HG02884 (cell line): ENCODE data around the gene CHRNG.
"Not testable (repeated sequence)": the region's sequence is repeated elsewhere in the genome, so short reads cannot be mapped to it uniquely, and the experiment has no call there.

Experiments used
- ATAC-seq: cut with Tn5 transposase; IDR thresholded peaks from one replicate; pipeline ENCODE4 v1.9.1; 2021; ENCODE audit warnings: mild to moderate bottlenecking, moderate library complexity; ENCODE audit not compliant: unreplicated experiment

CHRNG gene

DNA sequence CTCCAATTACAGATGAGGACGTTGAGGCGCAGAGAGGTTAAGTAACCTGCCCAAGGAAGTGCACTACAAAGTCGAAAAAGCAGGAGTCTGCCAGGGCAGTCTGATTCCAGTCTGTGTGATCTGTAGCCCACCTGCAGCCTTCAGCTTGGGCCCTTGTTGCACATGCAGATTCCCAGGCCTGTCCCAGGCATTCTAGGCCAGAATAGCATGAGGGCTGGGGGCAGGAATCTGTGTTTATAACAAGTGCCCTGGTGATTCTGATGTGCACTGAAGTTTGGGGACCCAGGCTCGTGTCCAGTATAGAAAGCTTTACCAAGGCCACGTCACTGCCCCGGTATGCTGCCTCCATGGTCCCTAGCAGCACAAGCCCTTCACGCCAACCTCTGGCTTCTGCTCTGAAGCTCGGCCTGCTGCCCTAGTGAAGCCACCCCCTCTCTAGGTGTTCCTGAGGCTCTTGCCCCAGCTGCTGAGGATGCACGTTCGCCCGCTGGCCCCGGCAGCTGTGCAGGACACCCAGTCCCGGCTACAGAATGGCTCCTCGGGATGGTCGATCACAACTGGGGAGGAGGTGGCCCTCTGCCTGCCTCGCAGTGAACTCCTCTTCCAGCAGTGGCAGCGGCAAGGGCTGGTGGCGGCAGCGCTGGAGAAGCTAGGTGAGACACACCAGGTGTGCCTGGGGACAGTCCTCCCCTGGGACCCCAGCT lies 4.6 kb downstream of the CHRNG start:
- no peak for ATAC-seq

DNA sequence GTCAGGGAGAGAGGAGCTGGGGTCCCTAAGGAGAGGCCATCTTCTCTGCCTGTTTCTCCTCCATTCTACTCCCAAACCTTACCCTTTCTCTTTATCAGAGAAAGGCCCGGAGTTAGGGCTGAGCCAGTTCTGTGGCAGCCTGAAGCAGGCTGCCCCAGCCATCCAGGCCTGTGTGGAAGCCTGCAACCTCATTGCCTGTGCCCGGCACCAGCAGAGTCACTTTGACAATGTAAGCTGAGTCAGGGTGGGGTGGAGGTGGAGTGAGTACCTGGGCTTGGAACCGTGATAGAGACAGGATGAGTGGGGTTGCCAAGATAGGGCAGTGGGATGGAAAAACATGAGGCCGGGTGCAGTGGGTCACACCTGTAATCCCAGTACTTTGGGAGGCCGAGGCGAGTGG lies 5.2 kb downstream of the CHRNG start:
- no peak for ATAC-seq

DNA sequence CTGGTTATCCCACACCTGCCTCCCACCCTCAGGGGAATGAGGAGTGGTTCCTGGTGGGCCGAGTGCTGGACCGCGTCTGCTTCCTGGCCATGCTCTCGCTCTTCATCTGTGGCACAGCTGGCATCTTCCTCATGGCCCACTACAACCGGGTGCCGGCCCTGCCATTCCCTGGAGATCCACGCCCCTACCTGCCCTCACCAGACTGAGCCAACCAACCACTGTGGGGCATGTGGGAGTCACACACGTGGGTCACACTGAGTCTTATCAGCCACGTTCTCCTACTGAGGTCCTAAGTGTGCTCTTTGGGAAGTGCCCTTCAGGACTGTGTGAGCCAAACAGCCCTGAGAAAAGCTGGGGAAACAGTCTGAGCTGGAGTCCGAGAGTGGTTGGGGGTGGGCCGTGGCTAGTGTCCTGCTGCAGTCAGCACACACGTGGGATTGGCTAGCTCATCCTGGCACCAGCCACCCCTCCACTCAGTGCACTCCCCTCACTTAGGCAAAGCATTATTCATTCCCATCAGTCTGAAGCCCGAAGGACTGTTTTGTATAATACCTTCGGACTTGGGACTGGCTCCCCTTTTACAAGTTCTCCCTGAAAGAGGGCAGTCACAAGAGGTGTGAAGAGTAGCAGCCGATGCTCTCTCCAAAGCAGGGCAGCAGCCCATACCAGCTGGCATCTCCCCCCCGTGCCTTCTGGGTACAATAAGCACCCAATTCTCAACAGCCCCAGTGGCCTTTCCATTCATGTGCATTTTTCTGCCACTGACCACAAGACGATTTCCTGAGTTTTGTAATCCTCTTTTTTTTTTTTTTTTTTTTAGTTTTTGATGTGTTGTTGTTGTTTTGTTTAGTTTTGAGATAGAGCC lies 6.3 kb downstream of the CHRNG start:
- ATAC-seq = no peak

DNA sequence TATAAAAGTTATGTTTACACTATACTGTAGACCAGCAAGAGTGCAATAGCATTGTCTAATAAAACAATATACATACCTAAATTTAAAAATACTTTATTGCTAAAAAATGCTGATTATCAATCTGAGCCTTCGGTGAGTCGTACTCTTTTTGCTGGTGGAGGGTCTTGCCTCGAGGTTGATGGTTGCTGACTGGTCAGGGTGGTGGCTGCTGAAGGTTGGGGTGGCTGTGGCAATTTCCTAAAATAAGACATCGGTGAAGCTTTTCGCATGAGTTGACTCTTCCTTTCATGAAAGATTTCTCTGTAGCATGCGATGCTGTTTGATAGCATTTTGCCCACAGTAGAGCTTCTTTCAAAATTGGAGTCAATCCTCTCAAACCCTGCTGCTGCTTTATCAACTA lies 8.5 kb downstream of the CHRNG start:
- ATAC-seq = no peak

DNA sequence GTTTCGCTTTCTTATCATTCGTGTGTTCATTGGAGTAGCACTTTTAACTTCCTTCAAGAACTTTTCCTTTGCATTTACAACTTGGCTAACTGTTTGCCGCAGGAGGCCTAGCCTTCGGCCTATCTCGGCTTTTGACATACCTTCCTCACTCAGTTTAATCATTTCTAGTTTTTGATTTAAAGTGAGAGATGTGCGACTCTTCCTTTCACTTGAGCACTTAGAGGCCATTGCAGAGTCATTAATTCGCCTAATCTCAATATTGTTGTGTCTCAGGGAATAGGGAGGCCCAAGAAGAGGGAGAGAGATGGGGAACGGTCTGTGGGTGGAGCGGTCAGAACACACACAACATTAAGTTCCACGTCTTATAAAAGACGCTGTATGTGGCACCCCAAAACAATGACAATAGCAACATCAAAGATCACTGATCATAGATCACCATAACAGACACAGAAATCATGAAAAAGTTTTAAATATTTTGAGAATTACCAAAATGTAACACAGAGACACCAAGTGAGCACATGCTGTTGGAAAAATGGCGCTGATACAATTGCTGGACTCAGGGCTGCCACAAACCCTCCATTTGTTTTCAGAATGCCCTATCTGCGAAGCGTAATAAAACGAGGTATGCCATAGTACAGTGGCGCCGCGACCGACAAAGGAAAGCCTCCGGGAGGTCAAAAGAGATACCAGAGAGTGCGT lies 10.3 kb downstream of the CHRNG start:
- ATAC-seq = no peak

DNA sequence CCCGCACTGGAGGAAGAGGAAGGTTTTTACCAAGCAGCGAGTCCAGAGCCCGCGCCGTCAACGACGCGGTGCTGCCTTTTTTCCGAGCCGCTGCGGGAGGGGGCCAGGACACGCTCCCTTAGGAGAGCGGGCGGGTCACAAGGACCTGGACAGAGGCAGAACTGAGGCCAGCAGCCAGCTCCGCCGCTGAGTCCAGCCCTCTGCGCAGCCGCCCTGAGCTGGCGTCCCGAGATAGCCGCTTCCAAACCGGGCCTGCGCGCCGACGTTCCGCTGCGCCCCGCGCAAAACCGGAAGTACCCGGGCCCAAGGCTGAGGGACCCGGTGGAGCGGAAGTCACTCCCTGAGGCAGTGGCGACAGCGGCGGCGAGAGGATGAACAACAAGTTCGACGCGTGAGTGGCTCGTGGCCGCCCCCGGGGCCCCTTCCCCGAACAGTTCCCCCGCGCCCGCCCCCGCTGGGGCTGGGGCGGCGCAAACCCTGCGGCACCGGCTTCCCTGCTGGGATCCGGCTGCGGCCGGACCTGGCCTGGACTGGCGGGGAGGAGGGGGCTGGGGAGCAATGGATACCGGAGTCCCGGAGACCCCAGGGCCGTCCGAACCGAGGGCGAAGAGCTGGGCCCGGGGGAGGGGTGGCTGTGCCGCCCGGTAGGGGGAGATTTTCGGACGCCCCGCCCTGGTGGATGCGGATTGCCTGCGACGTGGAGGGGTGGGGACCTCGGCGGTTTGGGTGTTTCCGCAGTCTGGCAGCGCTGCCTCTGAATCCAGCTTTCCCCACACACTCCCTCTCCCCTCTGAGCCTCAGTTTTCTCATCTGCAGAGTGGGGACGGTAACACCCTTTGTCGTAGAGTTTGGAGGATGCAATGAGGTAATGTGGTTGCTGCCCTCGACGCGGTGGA lies 11.1 kb downstream of the CHRNG start, which contains the start of the genes EIF4E2 and TIGD1:
TSS of gene EIF4E2 (plus strand) at position 336 of the 896 bp plus-strand sequence. CDS start at position 372, 36 bp downstream.
TSS of gene TIGD1 (minus strand) at position 204 of the 896 bp plus-strand sequence. CDS start 675 bp downstream, outside the sequence.
- peak; percentile 87 for ATAC-seq

DNA sequence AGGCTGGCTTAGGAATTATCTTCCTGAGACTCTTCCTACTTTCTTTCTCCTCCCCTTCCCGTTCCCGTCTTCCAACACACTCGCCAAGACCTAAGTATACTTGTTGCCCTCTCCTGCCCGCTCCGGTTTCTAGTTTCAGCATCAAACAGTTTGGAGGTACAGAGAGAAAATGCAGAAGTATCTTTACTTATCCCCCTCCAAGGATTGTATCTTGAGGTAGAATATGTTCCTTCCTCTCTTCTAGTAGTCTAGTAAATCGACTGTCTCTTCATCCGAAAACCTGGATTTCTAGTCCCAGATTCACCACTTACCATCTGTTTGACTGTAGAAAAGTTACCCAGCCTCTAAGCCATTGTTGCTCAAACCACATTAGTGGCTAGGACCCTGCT lies 11.8 kb downstream of the CHRNG start:
- ATAC-seq = no peak

DNA sequence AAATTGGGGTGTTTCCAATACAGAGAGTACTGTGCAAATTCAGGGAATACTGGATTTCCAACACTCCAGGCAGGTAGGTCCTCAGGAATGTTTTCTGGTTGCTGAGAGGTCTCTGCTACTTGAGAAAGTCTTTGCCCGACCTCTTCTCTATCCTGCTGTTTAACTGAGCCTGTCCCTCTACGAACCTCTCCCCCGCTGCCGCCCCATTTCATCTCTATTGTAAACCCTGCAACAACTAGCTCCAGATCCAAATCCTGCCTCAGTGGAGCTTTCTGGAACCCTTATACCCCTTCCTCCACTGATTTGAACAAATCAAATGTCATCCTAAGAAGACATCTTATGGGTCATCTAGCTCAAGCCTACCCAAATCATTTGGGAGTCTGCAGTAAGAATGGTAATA lies 12.3 kb downstream of the CHRNG start:
- ATAC-seq = no peak

DNA sequence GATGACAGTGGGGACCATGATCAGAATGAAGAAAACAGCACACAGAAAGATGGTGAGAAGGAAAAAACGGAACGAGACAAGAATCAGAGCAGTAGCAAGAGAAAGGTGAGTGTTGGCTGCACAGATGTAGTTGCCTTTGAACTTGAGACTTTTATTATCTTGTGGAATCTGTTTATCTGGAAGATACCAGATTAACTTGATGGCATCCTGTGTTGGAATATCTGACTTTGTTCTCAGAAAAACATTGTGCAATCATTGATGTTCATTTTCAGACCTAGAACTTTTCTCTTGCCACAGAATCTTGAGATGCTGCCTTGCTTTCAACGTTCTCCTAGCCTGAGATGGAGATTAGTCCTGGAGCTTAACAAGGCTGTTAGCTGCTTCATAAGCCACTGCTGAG lies 16.9 kb downstream of the CHRNG start:
- ATAC-seq = no peak

DNA sequence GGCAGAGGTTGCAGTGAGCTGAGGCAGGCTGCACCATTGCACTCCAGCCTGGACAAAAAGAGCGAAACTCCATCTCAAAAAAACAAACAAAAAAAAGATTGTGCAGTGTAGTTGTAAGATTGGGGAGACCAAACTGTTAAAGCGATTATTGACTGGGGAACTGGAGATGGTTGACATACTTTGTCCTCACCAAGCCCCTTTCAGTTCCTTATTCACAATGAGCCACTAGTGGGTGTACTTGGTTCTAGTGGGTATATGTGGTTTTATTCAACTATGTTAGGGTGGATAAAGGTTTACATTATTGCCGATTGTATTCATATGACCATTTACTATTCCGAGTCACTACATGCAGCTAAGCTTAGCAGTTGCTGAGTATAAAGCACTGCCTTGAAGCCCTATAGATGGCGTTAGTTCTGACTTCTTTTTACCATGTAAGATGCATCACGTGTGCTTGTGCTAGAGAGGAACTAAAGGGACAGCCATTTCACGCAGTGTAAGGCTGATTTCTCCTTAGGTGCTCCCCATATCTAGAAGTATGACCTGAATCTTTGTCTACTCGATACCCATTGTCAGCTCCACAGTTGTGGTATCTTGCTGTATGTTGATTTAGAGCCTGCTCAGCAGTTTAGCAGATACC lies 23.1 kb downstream of the CHRNG start:
- ATAC-seq = no peak

DNA sequence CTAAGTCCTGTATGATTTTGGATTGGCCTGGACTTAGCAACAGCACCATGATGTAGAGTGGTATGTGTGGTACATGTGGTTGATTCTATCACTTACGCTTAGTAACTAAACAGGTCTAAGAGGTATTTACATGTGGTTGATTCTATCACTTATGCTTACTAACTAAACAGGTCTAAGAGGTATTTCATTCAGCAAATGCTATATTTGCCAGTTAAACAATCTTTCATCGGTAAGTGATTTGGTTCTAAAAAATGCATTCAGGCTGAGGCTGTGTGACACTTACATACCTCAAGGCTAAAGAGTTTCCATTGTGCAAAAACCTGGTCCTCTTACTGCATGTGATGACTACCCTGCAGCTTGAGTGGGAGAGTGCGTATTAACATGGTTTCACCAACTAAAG lies 24.1 kb downstream of the CHRNG start:
- no peak for ATAC-seq

DNA sequence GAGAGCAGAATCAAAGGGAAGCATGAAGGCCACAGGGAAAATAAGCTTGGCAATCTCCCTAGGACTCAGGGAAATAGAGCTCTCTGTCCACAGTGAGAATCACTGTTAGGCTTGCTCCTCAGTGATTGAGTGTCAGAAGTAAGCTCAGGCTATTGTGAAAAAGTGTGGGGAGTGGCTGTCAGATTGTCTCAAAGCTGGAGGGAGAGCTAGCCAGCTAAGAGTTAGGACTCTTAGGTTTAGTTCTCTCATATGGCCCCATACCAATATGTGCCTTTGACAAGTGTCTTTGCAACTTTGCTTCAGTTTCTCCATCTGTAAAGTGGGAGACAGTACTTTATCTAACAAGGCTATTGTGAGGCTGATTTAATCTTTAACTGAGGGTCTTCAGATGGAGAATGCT lies 28.2 kb downstream of the CHRNG start:
- no peak for ATAC-seq

DNA sequence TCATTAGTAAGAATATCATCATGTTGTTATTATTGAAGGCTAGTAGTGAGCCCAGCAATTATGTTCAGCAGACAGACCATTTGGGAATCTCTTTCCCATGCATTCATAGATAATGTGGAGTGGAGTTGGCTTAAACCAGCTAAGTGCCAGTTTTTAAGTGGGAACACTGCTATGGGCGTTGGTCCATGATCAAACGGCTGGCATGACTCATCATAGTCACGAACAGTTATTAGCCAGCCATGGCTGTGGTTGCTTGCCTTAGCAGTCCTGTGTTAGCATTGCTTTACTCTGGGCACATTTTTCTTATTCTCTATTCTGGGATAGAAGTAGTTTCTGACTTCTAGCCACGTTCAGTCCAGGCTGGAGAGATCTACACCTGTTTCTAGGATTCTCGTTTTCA lies 28.7 kb downstream of the CHRNG start:
- no peak for ATAC-seq

DNA sequence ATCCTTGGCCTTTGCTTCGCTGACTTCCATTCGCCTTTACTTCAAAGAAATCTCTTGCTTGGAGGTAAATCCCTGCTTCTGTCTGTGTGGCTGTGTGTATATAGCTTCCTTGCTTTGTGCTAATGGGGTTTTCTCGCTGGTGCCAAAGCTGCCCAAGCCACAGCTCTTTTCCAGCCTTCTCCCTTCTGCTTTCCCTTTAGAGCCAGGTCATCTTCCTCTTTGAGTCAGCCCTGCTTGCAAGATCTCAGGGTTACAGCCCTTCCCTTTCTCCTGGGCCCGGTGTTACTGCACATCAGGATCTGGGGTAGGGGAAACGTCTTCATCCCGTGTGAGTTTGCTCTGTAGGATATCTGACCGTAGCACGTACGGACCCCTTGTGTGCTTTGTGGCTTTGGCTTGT lies 30.0 kb downstream of the CHRNG start:
- no peak for ATAC-seq

DNA sequence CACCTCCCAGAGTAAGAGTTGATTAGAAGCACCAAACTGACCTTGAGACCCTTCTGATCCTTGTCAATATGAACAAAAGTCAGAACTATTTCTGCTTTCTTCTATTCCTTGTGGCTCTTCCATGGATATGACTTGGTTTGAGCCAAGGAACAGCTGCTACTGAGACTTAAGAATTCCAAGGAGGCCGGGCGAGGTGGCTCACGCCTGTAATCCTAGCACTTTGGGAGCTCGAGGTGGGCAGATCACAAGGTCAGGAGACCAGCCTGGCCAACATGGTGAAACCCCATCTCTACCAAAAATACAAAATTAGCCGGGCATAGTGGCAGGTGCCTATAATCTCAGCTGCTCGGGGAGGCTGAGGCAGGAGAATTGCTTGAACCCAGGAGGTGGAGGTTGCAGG lies 31.0 kb downstream of the CHRNG start:
- not testable (repeated sequence) for ATAC-seq

DNA sequence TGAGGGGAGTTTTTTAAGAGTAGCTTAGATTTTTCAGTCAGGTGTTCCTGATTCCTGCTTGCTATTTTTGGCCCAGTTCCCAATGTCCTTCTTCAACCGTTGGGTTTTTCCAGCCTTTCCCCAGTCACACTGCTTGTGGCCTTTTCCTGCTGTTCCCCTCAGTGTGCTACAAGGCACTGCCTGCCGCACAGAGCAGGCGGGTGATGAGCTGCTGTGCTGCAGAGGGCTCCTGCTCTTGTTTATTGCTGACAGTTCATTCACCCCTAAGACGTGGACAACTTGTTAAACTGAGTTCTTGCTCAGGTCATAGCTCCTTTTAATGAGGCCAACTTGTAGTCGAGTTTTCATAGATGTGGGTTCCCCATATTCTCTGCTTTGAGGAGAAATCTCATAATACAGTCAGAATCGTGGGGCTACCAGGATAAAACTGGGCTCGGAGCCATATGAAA lies 31.6 kb downstream of the CHRNG start:
- ATAC-seq = no peak

DNA sequence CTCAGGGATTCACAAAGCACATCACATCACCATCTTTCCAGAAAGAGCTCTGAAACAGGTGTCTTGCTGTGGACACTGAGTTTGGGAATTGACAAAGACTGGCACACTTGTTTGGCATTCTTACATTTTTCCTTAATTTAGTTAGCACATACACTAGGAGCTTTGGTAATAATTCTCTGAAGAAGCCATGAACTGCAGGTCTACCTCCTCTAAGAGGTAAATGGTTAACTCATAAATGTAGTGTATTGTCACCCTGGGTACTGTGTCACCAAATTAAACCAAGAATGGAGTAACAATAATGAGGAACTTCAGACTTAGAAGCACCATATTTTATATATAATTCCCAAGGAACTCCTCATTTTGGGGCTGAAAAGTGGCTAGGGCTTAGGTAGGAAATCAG lies 33.5 kb downstream of the CHRNG start:
- ATAC-seq = no peak

DNA sequence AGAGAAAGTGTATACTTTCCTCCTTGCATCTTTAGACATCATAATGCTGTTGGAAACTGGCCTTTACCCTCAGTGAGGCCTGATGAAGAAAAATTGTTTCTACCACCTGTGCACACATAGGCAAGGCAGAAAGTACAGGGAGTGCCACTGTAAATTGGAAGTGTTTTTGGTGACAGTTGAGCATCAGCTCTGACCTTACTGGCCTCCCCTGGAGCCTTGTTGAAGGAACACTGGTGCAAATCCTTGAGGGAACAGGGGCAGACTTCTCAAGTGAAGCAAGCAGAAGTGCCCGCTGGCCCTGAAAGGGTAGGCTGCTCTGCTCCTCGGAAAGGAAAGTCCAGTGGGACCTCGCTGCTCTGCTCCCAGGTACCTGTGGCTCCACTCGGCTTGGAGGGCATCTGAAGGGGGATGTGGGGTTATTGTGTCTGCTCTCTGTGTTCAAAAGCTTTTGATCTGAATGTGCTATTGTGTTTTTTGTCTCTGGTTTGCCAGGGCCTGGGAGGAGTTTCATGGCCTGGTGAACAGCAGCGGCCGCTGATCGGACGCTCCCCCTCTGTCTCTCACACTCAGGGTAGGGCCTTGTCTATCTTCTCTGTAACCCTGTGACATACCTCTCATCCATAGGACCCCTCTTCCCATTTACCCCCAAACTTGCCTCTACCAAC lies 34.4 kb downstream of the CHRNG start:
- no peak for ATAC-seq

DNA sequence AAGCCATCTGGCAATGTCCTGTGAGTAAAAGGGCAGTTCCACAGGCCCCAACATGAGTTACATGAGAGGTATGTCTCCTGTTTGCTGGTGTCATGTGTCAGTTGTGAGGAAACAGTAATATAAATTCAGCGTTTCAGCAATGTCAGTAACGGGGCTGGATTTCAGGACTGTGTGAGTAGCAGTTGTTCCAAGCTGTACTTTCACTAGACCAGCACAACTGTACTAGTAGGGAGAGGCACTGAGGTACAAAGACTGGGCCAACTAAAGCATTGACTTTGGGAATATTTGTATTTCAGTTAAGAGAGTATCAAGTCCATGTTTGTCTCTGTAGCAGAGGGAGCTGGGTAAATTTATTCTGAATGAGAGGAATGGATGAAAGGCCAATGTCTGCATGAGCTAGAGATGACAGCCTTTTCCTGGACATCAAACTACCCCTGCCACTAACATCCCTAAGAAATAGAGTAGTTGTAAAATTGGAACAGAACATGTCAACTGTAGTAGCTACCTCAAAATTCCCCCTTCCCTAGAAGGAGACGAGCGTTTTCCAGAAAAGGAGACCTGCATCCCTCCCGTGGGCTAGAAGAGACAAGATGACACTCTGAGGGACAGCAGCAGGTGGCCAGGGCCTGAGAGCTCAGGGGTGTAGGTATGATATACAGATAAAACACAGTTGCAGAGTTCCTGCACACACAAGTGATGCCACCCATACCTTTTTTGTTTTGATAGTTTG lies 35.3 kb downstream of the CHRNG start:
- no peak for ATAC-seq
